GM19043 (cell line): ENCODE results near the gene DTX1.
"Not testable (repeated sequence)": the region's sequence is repeated elsewhere in the genome, so short reads cannot be mapped to it uniquely, and the experiment has no call there.

Experiments
- ATAC-seq: cut with Tn5 transposase; IDR thresholded peaks from one replicate; pipeline ENCODE4 v1.9.1; 2021; ENCODE audit warnings: low read depth; ENCODE audit not compliant: unreplicated experiment

The DTX1 gene

GRCh38 chr12:113111247-113111646 is 54.7 kb downstream of the DTX1 start:
- no peak for ATAC-seq

GRCh38 chr12:113112043-113112899 is 55.7 kb downstream of the DTX1 start:
- ATAC-seq = no peak

- no peak for ATAC-seq
Measured at GRCh38 chr12:113113397-113113796, 56.9 kb downstream of the DTX1 start.

GRCh38 chr12:113114447-113115178 is 58.1 kb downstream of the DTX1 start:
- no peak for ATAC-seq

GRCh38 chr12:113115455-113116126 is 59.1 kb downstream of the DTX1 start:
- ATAC-seq = no peak

GRCh38 chr12:113116875-113117274 is 60.3 kb downstream of the DTX1 start:
- ATAC-seq = no peak

- not testable (repeated sequence) for ATAC-seq
Measured at GRCh38 chr12:113117684-113118083, 61.2 kb downstream of the DTX1 start.

- ATAC-seq = no peak
Measured at GRCh38 chr12:113118142-113118541, 61.6 kb downstream of the DTX1 start.

- no peak for ATAC-seq
Measured at GRCh38 chr12:113119980-113120669, 63.6 kb downstream of the DTX1 start.

- no peak for ATAC-seq
Measured at GRCh38 chr12:113120670-113121370, 64.3 kb downstream of the DTX1 start.

GRCh38 chr12:113127791-113128199 is 71.3 kb downstream of the DTX1 start:
- no peak for ATAC-seq

- ATAC-seq = no peak
Measured at GRCh38 chr12:113128802-113129663, 72.5 kb downstream of the DTX1 start.

- ATAC-seq = no peak
Measured at GRCh38 chr12:113129664-113130456, 73.3 kb downstream of the DTX1 start.

GRCh38 chr12:113130457-113131135 is 74.1 kb downstream of the DTX1 start:
- ATAC-seq = no peak

GRCh38 chr12:113131556-113131955 is 75.0 kb downstream of the DTX1 start:
- ATAC-seq = no peak

GRCh38 chr12:113133036-113133435 is 76.5 kb downstream of the DTX1 start:
- no peak for ATAC-seq

GRCh38 chr12:113133666-113134065 is 77.1 kb downstream of the DTX1 start:
- ATAC-seq = no peak

GRCh38 chr12:113134071-113134470 is 77.5 kb downstream of the DTX1 start:
- ATAC-seq = no peak
